ENCODE measurements around the gene PMPCA.

PMPCA gene

DNA sequence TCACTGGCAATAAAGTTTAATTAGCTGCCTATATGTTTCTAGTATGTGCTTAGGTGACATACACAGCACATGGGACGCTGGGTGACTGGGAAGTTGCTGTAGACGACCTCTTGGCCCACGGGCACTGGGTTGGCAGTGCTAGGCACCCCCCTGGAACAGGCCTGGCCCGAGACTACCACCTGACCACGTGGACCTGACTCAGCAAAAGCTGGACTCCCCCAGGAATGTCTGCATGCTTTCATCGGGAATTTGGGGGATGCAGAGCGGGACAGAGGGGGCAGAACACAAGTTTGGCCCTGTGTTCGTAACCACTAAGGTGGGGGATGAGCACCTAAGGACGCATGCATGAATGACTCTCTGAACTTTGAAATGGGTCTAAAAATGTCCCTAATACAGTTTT lies 45.8 kb downstream of the PMPCA start:
- no peak for DNase-seq (ENCODE audit: low read depth in 2 of 2)

DNA sequence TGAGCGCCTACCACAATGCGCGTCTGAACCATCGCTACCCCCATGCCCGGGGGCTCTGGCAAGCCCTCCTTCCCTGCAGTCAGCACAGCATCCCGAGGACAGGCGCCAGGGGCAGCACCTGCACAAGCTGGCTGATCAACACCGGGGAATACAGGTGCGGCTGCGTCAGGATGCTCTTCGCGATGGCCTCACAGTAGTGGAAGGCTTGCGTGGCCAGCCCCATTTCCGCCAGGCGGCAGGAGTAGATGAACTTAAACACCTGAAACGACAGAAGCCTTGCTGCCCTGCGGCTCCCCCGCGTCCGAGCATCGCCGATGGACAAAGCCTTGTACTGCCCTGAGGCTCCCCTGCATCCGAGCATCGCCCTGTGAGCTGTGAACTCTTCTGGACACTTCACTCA lies 46.9 kb downstream of the PMPCA start:
- DNase-seq (ENCODE audit: low read depth in 2 of 2), result no peak

DNA sequence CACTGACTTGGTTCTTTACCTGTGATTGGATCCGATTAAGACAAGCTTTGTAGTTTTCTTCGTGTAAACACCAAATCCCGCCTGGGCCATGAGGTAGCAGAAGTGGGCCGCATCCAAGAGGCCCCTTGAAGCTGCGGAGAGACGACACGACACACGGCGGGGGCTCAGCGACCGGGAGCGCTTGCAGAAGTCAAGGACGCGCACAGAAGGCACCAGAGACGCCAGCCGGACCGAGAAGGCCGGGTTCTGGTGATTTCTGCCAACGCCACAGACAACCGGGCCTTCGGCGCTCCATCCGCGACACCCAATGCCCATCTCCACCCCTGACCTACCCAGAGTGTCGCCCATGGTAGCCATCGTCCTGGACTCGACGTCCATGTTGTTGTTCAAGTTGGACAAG lies 49.0 kb downstream of the PMPCA start:
- DNase-seq (ENCODE audit: low read depth in 2 of 2), result no peak

DNA sequence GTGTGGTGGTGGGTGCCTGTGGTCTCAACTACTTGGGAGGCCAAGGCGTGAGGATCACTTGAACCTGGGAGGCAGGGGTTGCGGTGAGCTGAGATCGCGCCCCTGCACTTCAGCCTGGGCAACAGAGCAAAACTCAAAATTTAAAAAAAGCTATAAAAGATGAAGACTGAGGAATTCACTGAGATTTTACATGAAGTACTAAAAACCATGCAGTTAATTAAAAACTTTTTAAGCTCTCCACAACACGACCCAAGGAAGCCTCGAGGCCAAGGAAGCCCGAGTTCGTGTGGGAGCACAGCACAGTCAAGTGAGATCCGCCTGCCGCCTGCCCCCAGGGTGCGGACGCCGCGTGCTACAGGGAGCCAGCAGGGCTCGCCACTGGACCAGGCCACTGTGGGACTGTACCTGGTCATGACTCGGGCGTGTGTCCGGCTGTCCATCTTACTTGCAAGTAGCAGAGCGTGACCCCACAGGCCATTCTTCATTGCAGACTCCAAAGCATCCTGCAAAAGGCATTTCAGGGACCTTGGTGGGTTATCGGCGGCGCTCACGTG lies 50.4 kb downstream of the PMPCA start:
- DNase-seq (ENCODE audit: low read depth in 2 of 2), result no peak

DNA sequence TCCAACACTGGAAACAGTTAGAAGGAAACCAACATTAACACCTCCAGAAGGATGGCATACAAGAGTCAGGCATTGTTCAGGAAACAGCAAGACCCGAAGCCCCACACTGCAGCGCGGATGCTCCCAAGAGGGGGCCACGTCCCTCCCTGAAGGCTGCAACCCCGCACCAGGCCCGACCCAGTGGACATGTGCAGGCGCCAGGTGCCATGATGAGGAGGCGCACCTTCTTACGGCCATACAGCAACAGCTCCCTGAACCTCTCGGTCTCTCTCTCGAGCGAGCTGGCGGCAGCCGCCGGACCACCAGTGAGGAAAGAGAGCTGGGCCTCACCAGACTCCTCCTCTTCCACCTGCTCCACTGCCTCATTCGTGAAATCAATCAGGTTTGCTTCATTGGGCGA lies 52.2 kb downstream of the PMPCA start:
- no peak for DNase-seq (ENCODE audit: low read depth in 2 of 2)

DNA sequence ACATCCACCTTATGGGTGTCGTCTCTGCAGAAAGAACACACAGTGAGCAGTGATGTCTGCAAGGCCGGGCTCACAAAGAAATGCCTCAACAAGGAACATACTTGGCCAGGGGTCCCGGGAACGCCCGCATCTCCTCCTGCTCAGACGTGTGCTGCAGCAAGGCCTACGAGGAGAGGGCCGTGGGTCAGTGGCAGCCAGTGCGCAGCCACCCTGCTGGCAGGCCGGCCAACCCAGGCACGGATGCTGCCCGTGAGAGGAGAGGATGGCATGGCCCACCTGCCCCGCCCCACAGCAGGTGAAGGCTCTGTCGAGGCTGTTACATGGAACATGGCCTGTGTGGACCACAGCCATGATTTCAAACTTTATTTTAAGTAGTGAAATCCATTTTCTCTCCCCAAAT lies 53.1 kb downstream of the PMPCA start:
- DNase-seq (ENCODE audit: low read depth in 2 of 2), result no peak

DNA sequence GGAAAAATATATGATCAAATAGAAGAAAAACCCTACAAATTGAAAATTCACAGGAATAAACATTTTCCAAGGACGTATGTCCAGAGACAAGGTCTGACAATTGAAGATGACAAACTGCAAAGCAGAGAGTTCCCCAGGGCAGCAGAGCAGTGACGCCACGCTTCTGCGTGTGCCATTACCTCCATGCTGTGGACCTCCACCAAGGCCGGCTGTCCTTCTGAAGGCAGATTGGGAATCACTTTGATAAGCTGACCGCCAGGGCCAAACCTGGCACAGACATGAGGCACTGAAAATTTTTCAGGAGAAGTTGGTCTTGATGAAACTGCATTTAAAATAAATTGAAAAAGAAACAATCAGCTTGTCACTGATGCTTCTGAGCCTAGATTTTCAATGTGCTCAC lies 53.8 kb downstream of the PMPCA start:
- no peak for DNase-seq (ENCODE audit: low read depth in 2 of 2)

DNA sequence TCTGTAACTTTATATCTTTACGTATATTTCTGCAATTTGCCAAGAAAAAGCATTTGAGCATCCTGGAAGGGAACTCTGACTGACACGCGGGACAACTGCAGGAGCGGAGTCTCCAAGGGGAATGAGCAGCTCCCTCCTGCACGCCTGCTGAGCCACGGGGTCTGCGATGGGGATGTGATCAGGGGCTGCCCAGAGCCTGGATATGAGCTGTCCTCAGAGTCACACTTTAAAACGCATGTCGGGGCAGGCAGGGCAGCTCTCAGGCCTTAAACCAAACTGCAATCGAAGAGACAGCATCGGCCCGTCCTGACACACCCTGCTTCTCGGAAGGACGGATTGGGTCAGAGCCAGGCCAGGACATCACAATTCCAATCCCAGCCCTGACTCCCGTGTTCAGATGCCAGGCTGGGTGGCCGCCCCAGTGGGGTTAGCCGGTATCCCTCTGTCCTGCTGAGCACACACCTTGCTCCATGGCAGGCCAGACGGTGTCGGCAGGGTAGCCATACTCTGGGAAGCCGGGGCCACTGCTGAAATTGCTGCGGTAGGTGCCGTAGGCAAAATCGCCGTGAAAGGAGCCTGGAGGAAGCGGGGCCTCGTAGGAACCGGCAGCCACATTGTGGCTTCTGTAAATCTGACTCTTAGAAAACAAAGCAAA lies 55.2 kb downstream of the PMPCA start:
- DNase-seq (ENCODE audit: low read depth in 2 of 2), result no peak

DNA sequence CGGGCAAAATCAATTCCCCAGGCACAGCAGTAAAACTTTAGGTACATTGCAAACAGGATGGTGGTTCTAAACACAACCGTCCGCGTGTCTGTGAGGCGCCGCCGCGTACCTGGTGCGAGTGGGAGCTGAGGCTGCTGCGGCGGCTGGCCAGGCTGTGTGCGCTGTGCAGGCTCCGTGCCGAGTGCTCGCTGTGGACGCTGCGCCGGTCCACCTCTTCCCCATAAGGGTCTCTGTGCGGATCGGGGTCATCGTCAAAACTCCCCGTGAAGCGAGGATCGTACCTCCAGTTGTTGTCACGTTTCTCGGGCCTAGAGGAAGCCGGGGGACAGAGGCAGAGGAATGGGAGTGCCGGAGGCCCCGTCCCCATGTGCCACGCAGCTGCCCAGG lies 55.7 kb downstream of the PMPCA start:
- no peak for DNase-seq (ENCODE audit: low read depth in 2 of 2)

DNA sequence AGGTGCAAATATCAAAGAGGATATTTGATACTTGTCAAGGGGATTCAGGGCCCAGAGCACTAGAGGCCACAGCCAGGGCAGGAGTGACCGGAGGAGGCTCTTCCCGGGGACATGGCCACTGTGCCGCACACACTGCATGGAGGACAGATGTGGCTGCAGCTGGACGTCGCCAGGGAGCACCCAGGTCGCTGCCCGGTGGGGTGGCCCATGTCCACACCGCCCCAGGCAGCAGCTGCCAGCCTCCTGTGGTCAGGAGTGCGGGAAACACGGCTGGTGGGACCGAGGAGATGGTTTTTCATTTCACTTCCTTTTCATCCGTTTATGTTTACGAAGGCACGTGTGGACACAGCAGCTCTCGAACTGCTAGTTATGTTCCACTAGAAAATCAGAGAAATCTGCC lies 57.3 kb downstream of the PMPCA start:
- no peak for DNase-seq (ENCODE audit: low read depth in 2 of 2)

DNA sequence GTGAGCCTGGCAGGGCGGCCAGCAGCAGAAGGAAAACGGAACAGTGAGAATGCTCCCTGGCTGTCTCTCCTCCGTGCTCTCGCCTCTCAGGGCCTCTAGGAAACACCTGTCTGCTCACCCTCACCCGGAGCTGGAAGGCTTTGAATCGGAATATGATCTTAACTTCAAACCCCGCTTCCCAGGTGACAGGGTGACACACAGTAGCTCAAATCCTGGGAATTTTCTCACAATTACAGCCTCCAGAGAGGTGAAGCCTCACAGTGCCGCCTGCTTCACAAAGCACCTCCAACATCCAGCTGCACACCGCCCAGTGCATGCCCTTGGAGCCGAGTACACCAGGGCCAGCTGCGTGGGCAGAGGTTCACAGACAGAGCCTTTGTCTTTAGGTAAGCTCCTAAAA lies 59.9 kb downstream of the PMPCA start:
- no peak for DNase-seq (ENCODE audit: low read depth in 2 of 2)

DNA sequence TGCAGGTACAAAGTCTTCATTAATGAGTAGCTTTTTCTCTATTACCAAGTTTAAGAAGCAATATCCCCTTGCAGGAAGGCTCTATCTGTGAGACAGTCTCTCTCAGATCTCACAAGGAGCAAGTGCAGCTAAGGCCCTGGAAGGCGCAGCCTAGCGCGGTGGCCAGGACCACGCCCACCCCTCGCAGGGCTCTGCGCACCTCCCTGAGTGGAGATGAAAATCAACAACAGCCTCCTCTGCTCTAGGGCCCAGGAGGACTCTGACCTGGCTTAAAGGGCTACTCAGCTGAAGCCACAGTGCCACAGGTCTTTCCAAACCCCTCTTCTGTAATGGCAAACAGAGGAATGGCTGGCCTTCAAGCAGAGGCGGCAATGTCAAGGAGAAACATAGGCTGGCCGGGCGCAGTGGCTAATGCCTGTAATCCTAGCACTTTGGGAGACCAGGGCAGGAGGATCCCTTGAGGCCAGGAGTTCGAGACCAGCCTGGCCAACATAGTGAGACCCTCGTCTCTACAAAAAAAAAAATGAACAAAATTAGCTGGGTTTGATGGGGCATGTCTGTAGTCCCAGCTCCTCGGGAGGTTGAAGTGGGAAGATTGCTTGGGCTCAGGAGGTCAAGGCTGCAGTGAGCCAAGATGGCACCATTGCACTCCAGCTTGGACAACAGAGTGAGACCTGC lies 60.5 kb downstream of the PMPCA start:
- no peak for DNase-seq (ENCODE audit: low read depth in 2 of 2)

DNA sequence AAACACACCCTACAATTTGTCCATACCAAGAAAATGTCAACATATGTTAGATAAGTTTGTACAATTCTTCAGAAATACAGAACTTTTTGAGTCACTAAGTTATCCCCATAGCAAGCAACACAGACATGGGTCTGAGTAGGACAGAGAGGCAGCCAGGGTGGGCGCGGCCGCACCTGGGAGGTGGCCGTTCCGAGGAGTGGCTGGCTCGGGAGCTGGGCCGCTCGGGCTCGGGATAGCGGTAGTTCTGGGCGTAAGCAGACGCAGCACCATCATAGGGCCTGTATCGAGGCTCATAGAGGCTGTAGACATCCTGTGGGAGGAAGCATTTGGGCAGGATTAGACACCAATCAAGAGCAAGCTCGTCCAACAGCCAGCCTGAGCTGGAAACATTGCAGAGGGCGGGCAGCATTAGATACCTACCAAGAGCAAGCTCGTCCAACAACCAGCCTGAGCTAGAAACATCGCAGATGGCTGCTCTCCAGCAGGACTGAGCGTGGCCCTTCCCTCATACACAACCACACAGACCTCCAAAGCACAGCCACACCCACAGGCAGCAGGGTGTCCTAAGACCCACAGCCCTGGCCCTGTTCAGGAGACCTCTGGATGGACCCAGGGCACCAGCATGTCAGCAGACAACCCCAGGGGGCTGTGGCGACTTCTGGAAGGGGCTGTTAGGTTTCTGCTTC lies 61.5 kb downstream of the PMPCA start:
- no peak for DNase-seq (ENCODE audit: low read depth in 2 of 2)

DNA sequence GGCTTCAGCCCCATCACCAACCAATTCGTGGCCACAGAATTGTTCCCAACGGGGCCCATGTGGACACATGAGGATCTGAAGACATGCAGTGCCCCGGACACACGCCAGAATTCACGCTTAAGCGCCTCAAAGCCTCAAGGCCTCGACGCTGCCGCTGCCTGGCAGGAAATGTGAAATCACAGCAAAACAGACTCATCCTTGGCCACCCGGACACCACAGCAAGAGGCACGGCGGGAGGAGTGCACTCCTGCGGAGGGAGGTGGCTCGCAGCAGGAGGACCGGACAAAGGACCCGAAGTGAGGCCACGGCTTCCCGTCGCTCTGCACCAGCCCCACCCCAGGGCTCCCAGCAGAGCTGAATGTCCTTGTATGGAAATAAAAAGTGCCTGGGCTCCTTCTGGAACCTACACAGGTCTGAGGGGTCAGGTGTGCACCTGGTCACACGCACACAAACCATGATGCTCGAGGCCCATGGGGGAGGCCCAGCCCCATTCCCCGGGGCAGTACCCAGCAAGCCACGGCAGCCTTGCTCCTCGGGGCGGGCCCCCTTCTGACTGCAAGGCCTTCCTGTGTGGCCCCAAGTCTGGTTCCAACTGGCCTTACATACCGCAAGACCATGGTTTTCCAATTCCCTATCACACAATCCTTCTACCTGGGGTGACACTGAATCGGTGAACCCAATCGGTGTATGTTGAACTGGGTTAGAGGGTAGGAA lies 62.3 kb downstream of the PMPCA start:
- no peak for DNase-seq (ENCODE audit: low read depth in 2 of 2)

DNA sequence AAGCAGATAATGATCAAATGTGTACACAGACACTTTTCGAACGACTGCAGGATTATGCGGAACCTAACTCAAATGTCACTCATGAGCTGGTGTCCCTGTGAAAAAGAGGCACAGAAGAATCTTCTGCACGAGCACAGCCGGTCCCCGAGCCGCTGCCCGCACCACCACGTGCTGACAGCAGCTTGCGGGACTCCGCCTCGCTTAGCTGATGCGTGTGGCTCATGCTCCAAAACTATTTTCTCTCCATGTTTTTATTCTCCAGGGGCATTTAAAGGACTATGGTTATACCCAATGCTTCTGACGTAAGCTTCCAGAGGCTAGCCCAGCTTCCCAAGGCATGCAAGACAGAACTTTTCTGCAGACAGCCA lies 62.9 kb downstream of the PMPCA start:
- no peak for DNase-seq (ENCODE audit: low read depth in 2 of 2)

Measured in stimulated activated CD8-positive, alpha-beta memory T cell treated with anti-CD3 and anti-CD28 coated beads, Interleukin-7, amount 100 ng/mL, for 1 hour (primary cell).